Mesodermal cell (in vitro differentiated cells): ENCODE data around the gene ZBTB46.
A peak's percentile ranks its signal among the peaks of the same experiment; 100 is the strongest.
"Not testable (repeated sequence)": the region's sequence is repeated elsewhere in the genome, so short reads cannot be mapped to it uniquely, and the experiment has no call there.

Experiments used
- H3K27ac ChIP-seq: 2 replicates; pipeline ENCODE4 v1.7.0; 2013; ENCODE audit warnings: mild to moderate bottlenecking, low read depth, low read length, moderate library complexity; ENCODE audit not compliant: severe bottlenecking
- H3K36me3 ChIP-seq: 2 replicates; pipeline ENCODE4 v1.7.1; 2013; ENCODE audit warnings: mild to moderate bottlenecking, low read length, moderate library complexity; ENCODE audit not compliant: control insufficient read depth, insufficient read depth
- H3K4me1 ChIP-seq: one replicate; pipeline ENCODE4 v1.7.1; 2013; ENCODE audit warnings: mild to moderate bottlenecking, low read length; ENCODE audit not compliant: insufficient read depth, control insufficient read depth, poor library complexity, severe bottlenecking
- H3K4me3 ChIP-seq: 2 replicates; pipeline ENCODE4 v1.7.0; 2013; ENCODE audit warnings: low read length, control low read depth, mild to moderate bottlenecking; ENCODE audit not compliant: insufficient read depth, poor library complexity, severe bottlenecking; ENCODE audit errors: extremely low read depth
- H3K9me3 ChIP-seq: 2 replicates; pipeline ENCODE4 v1.7.1; 2013; ENCODE audit warnings: mild to moderate bottlenecking, low read length, moderate library complexity; ENCODE audit not compliant: control insufficient read depth
- WGBS, 2 experiments: methylation state at CpG; one replicate each; pipeline ENCODE4 v1.1.5; 2013; ENCODE audit warnings: missing lambda C conversion rate in 2 of 2; ENCODE audit not compliant: insufficient coverage in 2 of 2; 5-methylcytosine and 5-hydroxymethylcytosine counted together

ZBTB46 gene

GRCh38 chr20:63857764-63858392, 26.8 kb upstream of the ZBTB46 start:
- Histone ChIP-seq H3K36me3 (peaks cover 12% of the 10 kb centered on the region), H3K4me3 (no peak overlapping the region), H3K27ac (peak overlapping the region; percentile 85), H3K9me3 (no peaks in the 10 kb centered on the region), H3K4me1 (peaks cover 42% of the 10 kb centered on the region)
- 75 to 83% methylated on average over 9 to 10 of the region's 14 CpGs for WGBS, 2 experiments

DNA sequence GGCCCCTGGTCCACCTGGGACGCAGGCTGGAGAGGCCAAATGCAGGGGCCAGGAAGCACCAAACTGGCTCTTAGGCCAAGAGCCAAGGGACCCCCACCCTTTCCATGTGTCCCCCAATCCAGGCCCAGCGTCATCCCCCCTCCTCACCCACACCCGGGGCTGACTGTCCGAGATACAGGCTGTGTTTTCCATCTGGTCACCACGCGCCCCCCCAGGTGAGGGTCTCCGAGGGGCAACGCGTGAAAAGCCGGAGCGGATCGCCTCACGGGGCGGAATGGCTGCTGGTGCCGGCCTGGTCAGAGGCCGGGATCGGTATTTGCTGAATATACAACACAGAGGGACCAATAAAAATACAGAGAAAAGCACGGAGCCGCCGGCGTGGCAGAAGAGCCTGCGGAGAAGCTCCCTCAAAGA, 25.0 kb upstream of the ZBTB46 start:
- Histone ChIP-seq H3K36me3 (peaks cover 5% of the 10 kb centered on the region), H3K4me3 (no peak overlapping the region), H3K9me3 (no peaks in the 10 kb centered on the region), H3K27ac (no peak overlapping the region), H3K4me1 (peaks cover 42% of the 10 kb centered on the region)
- WGBS, 2 experiments, result 73 to 79% methylated on average over 17 to 18 of the region's 22 CpGs

DNA sequence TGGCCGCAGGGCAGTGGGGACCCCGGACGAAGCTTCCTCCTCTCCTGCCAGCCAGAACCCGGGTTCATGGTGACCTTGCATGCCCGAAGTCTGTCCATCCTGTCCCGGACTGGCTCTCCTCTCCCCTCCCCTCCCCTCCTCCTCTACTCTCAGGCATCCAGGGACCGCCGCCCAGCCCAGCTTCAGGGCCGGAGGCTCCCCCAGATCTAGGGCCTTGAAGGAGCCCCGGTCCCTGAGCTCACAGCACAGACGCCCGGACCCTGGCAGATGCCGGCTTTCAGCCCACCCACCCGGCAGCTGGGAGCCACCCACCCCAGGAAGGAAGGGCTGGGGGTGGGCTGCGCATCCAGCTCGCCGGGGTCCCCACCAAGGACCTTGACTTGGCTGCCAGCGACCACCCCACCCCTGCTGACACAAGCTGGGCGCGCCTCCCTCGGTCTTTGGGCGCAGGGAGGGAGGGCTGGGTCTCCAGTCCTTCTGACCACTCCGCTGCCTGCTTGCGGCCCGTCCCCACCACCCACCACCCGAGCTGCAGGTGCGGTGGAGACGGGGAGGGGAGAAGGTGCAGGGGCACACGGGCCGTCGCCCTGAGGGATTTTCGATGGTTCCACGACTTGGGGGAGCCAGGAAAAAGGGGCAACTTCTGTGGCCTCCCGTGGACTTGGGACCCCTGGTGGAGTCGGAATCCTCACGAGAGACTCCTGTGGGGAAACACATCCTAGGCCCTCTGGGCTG, 24.5 kb upstream of the ZBTB46 start:
- WGBS, 2 experiments, result 58 to 65% methylated on average over 20 to 25 of the region's 36 CpGs
- H3K4me3 ChIP-seq, result no peak overlapping the region
- peak overlapping the region; percentile 69 for H3K27ac ChIP-seq
- H3K9me3 ChIP-seq, result no peaks in the 10 kb centered on the region
- H3K4me1 ChIP-seq, result peaks cover 42% of the 10 kb centered on the region
- H3K36me3 ChIP-seq, result peaks cover 3% of the 10 kb centered on the region

- Histone ChIP-seq H3K27ac (peak overlapping the region; percentile 69), H3K36me3 (no peaks in the 10 kb centered on the region), H3K4me3 (no peak overlapping the region), H3K9me3 (no peaks in the 10 kb centered on the region), H3K4me1 (peaks cover 42% of the 10 kb centered on the region)
- WGBS, 2 experiments, result 31 to 41% methylated on average over 13 to 21 of the region's 26 CpGs
Measured at GRCh38 chr20:63854766-63855362, 23.8 kb upstream of the ZBTB46 start.

GRCh38 chr20:63854069-63854765, 23.2 kb upstream of the ZBTB46 start:
- Histone ChIP-seq H3K36me3 (no peaks in the 10 kb centered on the region), H3K4me1 (peaks cover 38% of the 10 kb centered on the region), H3K27ac (peak overlapping the region; percentile 69), H3K9me3 (no peaks in the 10 kb centered on the region), H3K4me3 (no peak overlapping the region)
- WGBS, 2 experiments, result 66 to 70% methylated on average over 9 to 13 of the region's 17 CpGs

- H3K36me3 ChIP-seq, H3K9me3 ChIP-seq, H3K4me3 ChIP-seq: not testable (repeated sequence)
- H3K27ac ChIP-seq, result peak overlapping the region; percentile 69
- WGBS, 2 experiments, result 89 to 91% methylated on average over 3 to 4 of the region's 4 CpGs
- H3K4me1 ChIP-seq, result peaks cover 33% of the 10 kb centered on the region
Measured at GRCh38 chr20:63853733-63854068, 22.6 kb upstream of the ZBTB46 start.

- H3K9me3 ChIP-seq, H3K4me3 ChIP-seq, H3K27ac ChIP-seq, H3K36me3 ChIP-seq: not testable (repeated sequence)
- peaks cover 36% of the 10 kb centered on the region for H3K4me1 ChIP-seq
- 91 to 100% methylated on average over 6 to 9 of the region's 14 CpGs for WGBS, 2 experiments
Measured at GRCh38 chr20:63851548-63851943, 20.5 kb upstream of the ZBTB46 start.

- Histone ChIP-seq H3K27ac (no peak overlapping the region), H3K9me3 (no peaks in the 10 kb centered on the region), H3K4me1 (peaks cover 40% of the 10 kb centered on the region), H3K4me3 (no peak overlapping the region), H3K36me3 (no peaks in the 10 kb centered on the region)
- WGBS, 2 experiments, result 89 to 97% methylated on average over 20 to 21 of the region's 27 CpGs
Measured at GRCh38 chr20:63850689-63851547, 19.9 kb upstream of the ZBTB46 start.

DNA sequence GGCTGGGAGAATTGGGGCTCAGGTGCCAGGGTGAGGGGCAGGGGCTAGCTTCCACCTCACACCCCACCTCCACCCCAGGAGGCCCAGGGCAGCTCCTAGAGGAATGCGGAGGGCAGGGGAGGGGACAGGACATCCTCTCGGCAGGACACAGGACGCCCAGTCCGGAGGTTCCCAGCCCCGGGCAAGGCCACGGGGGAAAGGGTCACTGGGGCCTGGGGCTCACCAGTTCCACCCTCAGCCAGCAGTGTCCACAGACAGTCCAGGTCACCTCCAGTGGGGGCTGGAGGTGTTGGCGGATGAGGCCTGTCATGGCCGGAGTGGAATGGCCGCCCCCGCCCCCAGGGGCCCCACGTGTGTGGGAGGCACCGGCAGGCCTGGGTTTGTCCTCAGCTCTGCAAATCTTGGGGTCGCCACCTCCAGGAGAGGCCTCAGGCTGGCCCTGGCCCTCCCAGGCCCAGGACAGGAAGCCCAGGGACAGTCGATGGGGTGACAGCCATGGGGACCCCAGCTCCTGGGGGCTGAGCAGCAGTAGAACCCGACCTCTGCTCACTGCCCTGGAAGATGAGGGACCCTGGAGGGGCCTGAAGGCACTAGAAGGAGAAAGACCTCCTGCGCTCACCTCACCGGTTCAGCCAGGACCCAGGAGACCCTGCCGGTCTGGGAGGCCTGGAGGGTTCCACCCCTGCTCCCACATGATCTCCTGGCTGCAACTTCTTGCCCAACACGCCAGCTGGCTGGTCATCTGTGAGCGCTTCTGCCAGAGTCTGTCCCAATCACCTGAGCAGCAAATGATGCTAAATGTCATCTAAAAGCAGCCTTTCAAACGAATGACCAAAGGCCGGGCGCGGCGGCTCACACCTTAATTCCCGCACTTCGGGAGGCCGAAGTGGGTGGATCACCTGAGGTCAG, 17.2 kb upstream of the ZBTB46 start:
- no peaks in the 10 kb centered on the region for H3K36me3 ChIP-seq
- H3K4me1 ChIP-seq, result peaks cover 21% of the 10 kb centered on the region
- no peak overlapping the region for H3K4me3 ChIP-seq
- peak overlapping the region; percentile 62 for H3K27ac ChIP-seq
- WGBS, 2 experiments, result 64 to 69% methylated on average over 26 to 28 of the region's 28 CpGs
- H3K9me3 ChIP-seq, result no peaks in the 10 kb centered on the region
